GM12872 (cell line): Measurements from ENCODE around the gene KCNQ1.

Experiments used
- TF ChIP-seq, protein P1 (sequence below): IDR thresholded peaks from 3 replicates; pipeline ENCODE4 v1.5.1; 2011; ENCODE audit warnings: low read depth, mild to moderate bottlenecking, low read length, moderate library complexity; ENCODE audit not compliant: insufficient read depth

Gene KCNQ1

DNA sequence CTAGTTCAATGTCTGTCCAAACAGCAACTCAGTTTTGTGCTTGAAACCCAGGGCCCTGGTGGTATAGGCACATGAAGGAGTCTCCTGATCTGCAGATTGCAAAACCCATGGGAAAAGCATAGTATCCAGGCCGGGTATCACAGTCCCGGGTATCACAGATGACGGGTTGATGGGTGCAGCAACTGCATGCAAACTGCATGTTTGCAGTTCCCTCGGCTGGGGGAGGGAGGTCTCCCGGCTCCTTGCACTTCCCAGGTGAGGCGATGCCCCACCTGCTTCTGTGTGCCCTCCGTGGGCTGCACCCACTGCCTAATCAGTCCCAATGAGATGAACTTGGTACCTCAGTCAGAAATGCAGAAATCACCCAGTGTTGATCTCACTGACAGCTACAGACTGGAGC lies 53.9 kb downstream of the KCNQ1 start:
- TF ChIP-seq, protein P1, sequence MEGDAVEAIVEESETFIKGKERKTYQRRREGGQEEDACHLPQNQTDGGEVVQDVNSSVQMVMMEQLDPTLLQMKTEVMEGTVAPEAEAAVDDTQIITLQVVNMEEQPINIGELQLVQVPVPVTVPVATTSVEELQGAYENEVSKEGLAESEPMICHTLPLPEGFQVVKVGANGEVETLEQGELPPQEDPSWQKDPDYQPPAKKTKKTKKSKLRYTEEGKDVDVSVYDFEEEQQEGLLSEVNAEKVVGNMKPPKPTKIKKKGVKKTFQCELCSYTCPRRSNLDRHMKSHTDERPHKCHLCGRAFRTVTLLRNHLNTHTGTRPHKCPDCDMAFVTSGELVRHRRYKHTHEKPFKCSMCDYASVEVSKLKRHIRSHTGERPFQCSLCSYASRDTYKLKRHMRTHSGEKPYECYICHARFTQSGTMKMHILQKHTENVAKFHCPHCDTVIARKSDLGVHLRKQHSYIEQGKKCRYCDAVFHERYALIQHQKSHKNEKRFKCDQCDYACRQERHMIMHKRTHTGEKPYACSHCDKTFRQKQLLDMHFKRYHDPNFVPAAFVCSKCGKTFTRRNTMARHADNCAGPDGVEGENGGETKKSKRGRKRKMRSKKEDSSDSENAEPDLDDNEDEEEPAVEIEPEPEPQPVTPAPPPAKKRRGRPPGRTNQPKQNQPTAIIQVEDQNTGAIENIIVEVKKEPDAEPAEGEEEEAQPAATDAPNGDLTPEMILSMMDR, result no peak

GRCh38 chr11:2507212-2507901 lies 62.5 kb downstream of the KCNQ1 start:
- TF ChIP-seq, protein P1, result no peak

DNA sequence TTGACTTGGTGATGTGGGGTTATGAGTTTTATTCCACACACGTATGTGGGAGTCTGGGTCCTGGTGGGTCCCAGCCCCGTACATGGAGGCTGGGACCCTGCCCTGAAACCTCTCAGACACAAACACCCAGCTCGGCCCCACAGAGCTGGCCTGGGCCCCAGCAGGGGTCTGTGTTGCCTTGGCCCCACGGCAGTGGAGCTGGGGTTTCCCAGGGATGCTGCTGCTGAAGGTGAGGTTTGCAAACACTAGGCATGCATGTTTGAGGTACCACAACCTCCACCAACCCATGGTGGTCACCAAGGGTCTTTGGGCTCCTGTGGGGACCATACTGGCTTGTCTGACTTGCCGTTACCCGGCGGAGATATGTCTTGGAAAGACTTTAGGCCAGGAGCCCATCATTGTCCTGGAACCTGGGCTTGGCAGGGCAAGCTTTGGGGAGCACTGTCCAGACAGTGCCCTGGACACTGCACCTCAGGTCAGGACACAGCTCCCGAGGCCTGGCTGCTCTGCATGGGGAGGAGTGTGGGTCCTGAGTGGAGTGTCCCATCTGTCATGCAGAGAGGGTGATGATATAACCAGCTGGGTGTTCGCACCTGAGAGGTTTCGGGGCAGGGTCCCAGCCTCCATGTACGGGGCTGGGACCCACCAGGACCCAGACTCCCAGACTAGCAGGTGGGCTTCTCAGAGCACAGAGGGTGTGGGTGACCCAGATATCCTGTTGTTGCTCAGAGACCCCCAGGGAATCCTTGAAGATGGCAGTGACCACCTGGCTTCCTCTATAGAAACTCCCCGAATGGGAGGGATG lies 63.3 kb downstream of the KCNQ1 start:
- TF ChIP-seq, protein P1, result no peak

DNA sequence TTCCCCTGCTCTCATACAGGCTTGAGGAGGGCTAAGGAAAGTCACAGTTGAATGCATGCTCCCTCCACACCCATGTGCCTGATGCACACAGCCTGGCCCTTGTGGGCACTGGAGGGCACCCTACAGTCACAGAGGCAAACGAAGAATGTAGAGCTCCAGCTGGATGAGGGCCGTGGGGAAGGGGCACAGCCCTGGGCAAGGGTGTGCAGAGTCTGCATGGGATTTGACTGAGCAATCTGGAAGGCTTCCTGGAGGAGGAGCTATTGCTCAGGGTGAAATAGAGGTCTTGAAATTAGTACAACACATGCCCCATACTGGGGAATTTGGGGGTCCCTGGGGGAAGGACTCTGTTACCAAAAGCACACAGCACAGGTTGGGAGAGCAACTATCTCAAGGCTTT lies 64.0 kb downstream of the KCNQ1 start:
- TF ChIP-seq, protein P1, result no peak

DNA sequence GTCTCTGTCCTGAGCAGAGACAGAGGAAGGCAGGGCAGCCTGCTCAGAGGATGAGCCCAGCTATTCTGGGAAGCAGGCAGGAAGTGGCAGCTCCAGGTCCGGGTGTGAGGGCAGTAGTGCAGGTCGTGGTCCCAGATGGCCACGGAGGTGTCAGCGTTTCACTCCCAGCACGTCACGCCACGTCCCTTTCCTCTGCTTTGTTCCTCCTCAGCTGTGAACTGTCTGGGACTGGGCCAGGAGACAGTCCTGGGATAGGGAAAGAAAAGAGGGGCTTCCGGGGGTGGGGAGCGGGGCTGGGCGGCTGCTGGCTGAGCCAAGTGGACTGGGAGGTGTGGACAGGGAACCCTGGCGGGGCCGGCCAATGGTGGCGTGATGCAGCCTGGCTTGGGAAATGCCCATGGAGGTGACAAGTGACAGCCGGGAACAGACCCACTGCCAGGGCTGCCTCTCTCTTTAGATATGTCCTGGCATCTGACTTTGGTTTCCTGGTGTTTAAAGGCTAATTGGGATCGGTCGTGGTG lies 64.7 kb downstream of the KCNQ1 start:
- TF ChIP-seq, protein P1, result no peak

- TF ChIP-seq, protein P1, result no peak
Measured at GRCh38 chr11:2510626-2511402, 66.0 kb downstream of the KCNQ1 start.
